HUDEP-2 (cell line): ENCODE data around the gene MOB1A.
"Not testable (repeated sequence)": the region's sequence is repeated elsewhere in the genome, so short reads cannot be mapped to it uniquely, and the experiment has no call there.

Source experiments
- DNase-seq, 76 experiments: peaks; one replicate each; lab custom pipeline; 2025; ENCODE audit not compliant: unreplicated experiment in 76 of 76; lab: John Stamatoyannopoulos, UW

Gene MOB1A

DNA sequence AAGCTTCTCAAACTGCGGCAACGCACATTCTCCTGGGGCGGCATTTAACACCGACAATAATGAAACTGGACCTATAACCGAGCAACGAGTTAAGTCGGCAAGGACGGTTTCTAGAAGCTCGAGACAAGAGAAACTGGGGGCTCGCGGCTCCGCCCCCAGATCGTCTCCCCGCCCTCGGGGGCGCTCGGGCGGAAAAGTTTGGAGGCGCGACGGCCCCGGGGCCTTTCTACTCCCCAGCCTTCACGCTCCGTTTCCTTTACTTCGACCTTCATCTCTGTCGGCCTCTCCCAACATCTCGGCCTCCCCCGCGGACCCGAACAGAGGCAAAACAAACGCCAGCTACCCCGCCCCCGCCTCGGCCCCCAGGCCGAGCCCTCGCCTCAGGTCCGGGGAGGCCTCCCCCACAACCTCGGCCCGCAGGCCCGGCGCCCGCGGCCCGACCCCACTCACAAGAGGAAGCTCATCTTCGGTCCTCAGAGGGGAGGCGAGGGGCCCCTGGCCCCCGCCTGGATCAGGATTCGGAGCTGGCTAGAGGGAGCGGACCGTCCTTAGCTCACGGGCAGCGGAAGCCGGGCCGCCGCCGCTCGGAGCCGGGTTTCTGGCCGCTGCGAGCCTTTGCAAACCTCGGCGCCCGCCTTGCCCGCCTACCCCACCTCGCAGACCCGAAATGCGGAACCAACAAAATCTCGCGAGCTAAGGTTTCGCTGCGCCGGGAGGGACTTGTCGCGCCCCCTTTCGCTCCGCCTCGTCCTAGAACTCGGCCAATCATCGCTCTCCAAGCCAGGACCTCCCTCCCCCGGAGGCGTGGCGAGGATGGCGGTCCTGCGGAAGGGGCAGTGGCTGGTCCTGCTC, at the start of gene MOB1A:
Gene MOB1A (minus strand): TSS at position 669 of the 852 bp plus-strand sequence. CDS start 205 bp downstream, at position 464.
- DNase-seq, result peak in 75 of 76 experiments; percentile 83 to 99 (median 97)

DNA sequence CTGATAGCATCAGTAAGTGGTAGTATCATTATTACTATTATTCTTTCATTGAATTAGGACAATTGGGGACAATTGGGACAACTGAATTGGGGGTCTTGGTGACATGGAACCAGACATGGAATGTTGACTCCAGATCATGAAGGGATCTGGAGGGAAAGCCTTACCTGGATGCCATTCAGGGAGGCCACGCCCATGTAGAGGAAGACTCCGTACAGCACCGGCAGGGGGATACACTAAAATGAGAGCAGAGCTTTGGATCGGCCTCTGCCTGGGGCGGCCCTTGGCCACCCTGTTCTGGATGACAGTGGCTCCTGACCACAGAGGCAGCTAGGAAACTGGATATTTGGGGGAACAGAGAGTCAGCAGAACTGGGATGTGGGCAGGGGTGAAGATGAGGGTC, 49.0 kb upstream of the MOB1A start:
- no peak for DNase-seq

DNA sequence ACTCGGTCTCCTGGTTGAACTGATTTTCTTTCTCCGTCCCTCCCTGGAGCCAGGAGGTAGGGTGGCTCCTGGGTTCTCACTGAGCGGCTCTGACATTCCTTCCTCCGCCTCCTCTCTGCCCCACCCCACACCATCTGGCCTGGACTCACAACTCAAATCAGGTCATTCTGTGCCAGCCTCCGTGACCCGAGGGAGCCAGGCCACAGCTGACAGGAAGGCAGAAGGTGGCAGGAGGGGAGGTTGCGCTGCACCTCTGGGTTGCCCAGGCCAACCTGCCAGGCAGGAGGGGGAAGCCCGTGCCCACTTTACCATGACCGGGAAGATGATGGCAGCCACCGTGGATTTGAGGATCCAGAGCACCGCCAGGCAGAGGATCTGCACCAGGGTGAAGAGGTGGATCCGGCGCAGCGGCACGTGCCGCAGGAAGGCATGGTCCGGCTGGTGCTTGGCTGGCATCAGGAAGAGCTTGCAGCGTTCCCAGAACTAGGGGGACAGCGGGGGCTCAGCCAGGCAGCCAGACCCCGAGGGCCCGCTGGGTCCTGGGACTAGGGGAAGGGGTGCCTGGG, 48.1 kb upstream of the MOB1A start:
- no peak for DNase-seq

GRCh38 chr2:74225698-74226459, 47.2 kb upstream of the MOB1A start:
- DNase-seq, result no peak

GRCh38 chr2:74223941-74224770, 45.5 kb upstream of the MOB1A start:
- DNase-seq, result no peak

DNA sequence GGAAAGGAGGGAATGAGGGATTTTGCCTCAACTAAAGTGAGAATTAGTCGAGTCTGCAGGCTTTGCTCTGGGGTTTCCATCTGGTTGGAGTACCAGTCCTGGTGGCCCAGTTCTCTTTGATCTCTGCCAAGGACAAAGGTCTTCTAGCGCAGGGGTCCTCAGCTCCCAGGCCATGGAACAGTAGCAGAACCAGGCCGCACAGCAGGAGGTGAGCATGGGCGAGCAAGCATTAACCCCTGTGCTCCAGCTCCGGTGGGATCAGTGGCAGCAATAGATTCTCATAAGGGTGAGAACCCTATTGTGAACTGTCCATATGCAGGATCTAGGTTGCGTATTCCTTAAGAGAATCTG, 43.6 kb upstream of the MOB1A start:
- no peak for DNase-seq

GRCh38 chr2:74221604-74222299, 43.1 kb upstream of the MOB1A start:
- DNase-seq, result no peak

DNA sequence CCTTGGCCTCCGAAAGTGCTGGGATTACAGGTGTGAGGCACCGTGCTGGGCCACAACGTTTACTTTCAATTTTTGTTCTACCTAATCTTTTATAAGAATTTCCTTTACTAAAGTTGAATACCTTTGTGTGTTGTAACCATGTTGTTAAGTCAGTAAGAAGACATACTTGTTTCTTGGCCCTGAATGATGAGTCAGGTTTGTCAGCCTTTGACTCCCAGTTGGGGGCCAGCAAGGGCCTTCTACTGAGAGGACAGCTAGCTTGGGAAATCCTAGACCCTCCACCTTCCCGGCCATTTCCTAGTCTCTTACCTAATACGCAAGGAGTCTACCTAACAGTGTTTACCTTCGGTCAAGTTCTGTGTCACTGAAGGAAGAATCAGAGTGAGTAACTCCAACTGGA, 42.4 kb upstream of the MOB1A start:
- DNase-seq, result no peak

- DNase-seq, result no peak
Measured at GRCh38 chr2:74219846-74220486, 41.3 kb upstream of the MOB1A start.

- DNase-seq, result no peak
Measured at GRCh38 chr2:74216642-74217041, 38.0 kb upstream of the MOB1A start.

- DNase-seq, result not testable (repeated sequence)
Measured at GRCh38 chr2:74215771-74216170, 37.1 kb upstream of the MOB1A start.

DNA sequence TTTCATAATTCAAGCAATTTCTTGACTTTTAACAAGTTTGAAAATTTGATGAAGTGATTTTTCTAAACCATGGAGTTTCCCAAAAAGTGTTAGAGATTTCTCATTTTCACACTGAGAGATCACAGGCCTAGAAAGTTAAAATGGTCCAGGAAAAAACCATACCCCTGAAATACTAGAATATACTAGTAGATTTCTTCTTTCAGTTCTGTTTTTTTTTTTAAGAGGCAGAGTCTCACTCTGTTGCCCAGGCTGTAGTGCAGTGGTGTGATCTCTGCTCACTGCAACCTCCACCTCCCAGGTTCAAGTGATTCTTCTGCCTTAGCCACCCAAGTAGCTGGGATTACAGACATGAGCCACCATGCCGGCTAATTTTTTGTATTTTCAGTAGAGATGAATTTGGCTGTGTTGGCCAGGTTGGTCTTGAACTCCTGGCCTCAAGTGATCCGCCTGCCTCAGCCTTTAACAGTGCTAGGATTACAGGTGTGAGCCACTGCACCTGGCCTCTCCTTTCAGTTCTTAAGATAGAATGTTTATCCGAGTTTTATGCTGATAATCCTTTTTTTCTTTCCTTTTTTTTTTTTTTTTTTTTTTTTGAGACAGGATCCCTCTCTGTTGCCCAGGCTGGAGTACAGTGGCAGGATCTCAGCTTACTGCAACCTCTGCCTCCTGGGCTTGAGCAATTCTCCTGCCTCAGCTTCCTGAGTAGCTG, 34.2 kb upstream of the MOB1A start:
- DNase-seq, result no peak

DNA sequence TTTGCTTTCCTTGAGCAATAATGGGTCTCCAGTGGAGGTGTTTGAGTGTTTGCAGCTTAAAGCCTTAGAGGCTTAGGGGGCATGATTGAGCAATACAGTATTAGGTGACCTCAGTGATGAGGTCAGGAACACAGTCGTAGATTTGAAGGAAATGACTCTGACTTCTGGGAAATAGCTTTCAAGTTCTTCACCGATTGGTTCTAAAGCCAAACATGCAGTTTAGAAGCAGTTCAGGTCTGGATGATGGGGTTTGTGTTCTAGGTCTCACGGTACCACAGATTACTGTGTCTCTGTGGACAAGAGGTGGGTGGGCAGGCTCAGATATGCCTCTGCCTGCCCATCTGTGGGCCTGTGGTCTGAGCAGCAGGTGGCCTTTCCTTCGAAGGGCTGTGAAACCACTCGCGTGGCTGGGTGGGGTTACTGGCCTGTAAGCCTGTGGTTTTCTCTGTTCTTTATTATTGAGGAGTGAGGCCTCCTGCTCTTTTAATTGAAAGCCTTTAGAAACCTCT, 27.6 kb upstream of the MOB1A start:
- DNase-seq, result peak in 14 of 76 experiments; percentile 1 to 29 (median 20)

- no peak for DNase-seq
Measured at GRCh38 chr2:74205596-74205995, 26.9 kb upstream of the MOB1A start.

DNA sequence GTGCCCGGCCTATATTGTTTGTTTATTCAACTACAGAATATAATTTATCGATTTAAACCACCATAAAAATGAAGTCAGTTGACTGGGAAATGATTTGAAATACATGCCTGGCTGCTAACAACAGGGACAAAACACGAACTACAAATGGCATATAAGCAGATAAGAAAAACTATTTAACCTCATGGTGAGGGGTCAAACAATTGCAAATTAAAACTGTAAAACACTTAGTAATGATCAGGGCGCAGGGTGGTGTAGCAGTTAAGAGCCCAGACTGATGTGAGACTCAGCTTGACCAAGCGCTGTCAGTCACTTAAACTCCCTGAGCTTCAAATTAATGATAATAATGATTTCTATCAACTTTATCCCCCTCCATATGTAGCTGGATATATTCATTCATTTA, 26.4 kb upstream of the MOB1A start:
- DNase-seq, result no peak

DNA sequence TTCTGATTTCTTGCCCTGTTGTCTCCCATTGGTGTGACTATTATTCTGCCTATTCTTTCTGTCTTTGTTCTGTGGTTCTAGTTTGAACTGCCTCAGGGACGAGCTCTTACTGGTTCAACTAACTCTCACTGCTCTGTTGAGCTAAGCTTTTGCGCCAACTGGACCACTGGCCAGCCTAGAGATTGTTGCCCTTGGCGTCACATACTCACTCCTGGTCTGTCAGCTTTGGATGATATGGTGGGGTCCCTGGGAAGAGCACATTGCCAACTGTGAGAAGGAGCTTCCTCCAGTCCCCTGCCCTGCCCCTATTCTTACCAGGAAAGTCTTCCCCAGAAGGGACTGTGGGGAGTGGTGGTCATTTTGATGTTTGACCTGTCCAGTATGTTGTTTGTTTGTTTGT, 25.8 kb upstream of the MOB1A start:
- DNase-seq, result no peak

GRCh38 chr2:74201596-74201995, 22.9 kb upstream of the MOB1A start:
- no peak for DNase-seq

DNA sequence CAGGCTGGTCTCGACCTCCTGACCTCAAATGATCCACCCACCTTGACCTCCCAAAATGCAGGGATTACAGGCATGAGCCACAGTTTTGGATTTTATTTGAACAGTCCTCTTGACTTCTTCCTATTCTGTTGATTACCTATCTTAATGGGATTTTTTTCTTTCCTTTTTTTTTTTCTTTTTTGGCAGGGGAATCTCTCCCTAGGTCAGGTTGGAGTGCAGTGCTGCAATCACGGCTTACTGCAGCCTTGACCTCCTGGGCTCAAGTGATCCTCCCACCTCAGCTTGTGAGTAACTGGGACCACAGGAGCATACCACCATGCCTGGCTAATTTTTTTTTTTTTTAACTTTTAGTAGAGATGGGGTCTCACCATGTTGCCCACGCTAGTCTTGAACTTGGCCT, 22.5 kb upstream of the MOB1A start:
- DNase-seq, result no peak

DNA sequence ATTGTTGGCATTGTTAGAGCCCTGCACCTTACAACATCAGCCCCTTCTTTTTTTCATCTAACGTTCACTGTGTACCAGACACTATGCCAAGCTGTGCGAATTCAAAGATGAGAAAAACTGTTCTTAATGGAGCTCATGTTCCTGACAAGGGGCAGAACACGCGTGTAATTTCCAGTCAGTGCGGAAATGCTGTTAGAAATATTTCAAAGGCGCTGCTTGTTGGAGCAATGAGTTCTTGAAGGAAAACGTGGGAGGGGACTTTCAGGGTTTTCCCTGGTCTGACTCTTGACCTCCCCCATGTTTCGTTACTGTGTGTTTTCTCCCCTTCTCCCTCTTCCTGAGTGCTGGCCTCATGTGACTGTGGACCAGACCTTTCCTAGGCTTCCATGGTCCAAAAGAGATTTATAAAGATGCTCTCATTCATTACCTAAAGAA, 21.2 kb upstream of the MOB1A start:
- no peak for DNase-seq
